HG02943 (cell line): ENCODE results near the gene TMPRSS13.

Source experiments
- ATAC-seq: cut with Tn5 transposase; IDR thresholded peaks from one replicate; pipeline ENCODE4 v1.9.1; 2021; ENCODE audit warnings: mild to moderate bottlenecking, low read depth, moderate library complexity; ENCODE audit not compliant: unreplicated experiment

The TMPRSS13 gene

GRCh38 chr11:117914991-117915618 is 14.1 kb downstream of the TMPRSS13 start:
- ATAC-seq, result no peak

- no peak for ATAC-seq
Observed at GRCh38 chr11:117914398-117914761, 14.8 kb downstream of the TMPRSS13 start.

GRCh38 chr11:117913736-117914397 is 15.3 kb downstream of the TMPRSS13 start:
- ATAC-seq, result no peak

GRCh38 chr11:117912497-117912896 is 16.7 kb downstream of the TMPRSS13 start:
- no peak for ATAC-seq

GRCh38 chr11:117911694-117912093 is 17.5 kb downstream of the TMPRSS13 start:
- no peak for ATAC-seq

- no peak for ATAC-seq
Observed at GRCh38 chr11:117910941-117911655, 18.1 kb downstream of the TMPRSS13 start.

- ATAC-seq, result no peak
Observed at GRCh38 chr11:117910525-117910924, 18.7 kb downstream of the TMPRSS13 start.

GRCh38 chr11:117909611-117910382 is 19.4 kb downstream of the TMPRSS13 start:
- ATAC-seq, result no peak

GRCh38 chr11:117908959-117909610 is 20.1 kb downstream of the TMPRSS13 start:
- no peak for ATAC-seq

GRCh38 chr11:117908109-117908895 is 20.9 kb downstream of the TMPRSS13 start:
- ATAC-seq, result no peak

- ATAC-seq, result no peak
Observed at GRCh38 chr11:117907276-117908108, 21.7 kb downstream of the TMPRSS13 start.

GRCh38 chr11:117906710-117907109 is 22.5 kb downstream of the TMPRSS13 start:
- no peak for ATAC-seq

GRCh38 chr11:117906126-117906525 is 23.1 kb downstream of the TMPRSS13 start:
- ATAC-seq, result no peak

- ATAC-seq, result no peak
Observed at GRCh38 chr11:117905524-117905923, 23.7 kb downstream of the TMPRSS13 start.

GRCh38 chr11:117903505-117904382 is 25.5 kb downstream of the TMPRSS13 start:
- no peak for ATAC-seq

- ATAC-seq, result no peak
Observed at GRCh38 chr11:117902001-117902845, 27.0 kb downstream of the TMPRSS13 start.

GRCh38 chr11:117901601-117902000 is 27.6 kb downstream of the TMPRSS13 start:
- ATAC-seq, result no peak
